DOHH2 (cell line): ENCODE data around the gene LIMS2.

Experiments used
- H3F3A ChIP-seq: fragments of 200-600 bp; sonication (generic), shearing (Covaris generic); 2 replicates; pipeline ENCODE4 v1.6.0; 2016; ENCODE audit warnings: antibody characterized with exemption, mild to moderate bottlenecking; ENCODE audit not compliant: control insufficient read depth, insufficient read depth
- H3K27ac ChIP-seq: fragments of 200-600 bp; sonication (generic); 2 replicates; pipeline ENCODE4 v1.5.1; 2014; ENCODE audit warnings: low read depth, mild to moderate bottlenecking, low read length, moderate library complexity
- H3K27me3 ChIP-seq: fragments of 200-600 bp; sonication (generic); 2 replicates; pipeline ENCODE4 v1.6.1; 2014; ENCODE audit warnings: mild to moderate bottlenecking, low read length, mixed read lengths; ENCODE audit not compliant: control insufficient read depth
- H3K36me3 ChIP-seq: fragments of 200-600 bp; sonication (generic); 2 replicates; pipeline ENCODE4 v1.6.1; 2014; ENCODE audit warnings: mild to moderate bottlenecking, low read length, moderate library complexity, mixed read lengths; ENCODE audit not compliant: control insufficient read depth
- H3K4me1 ChIP-seq: fragments of 200-600 bp; sonication (generic); 2 replicates; pipeline ENCODE4 v1.6.1; 2014; ENCODE audit warnings: mild to moderate bottlenecking, low read length, mixed read lengths; ENCODE audit not compliant: control insufficient read depth
- H3K4me2 ChIP-seq: fragments of 200-600 bp; sonication (generic); 2 replicates; pipeline ENCODE4 v1.6.0; 2014; ENCODE audit warnings: mild to moderate bottlenecking, low read length, moderate library complexity
- H3K4me3 ChIP-seq: fragments of 200-600 bp; sonication (generic); 2 replicates; pipeline ENCODE4 v1.5.1; 2014; ENCODE audit warnings: mild to moderate bottlenecking, low read length, mixed read lengths
- H3K79me2 ChIP-seq: fragments of 200-600 bp; sonication (generic); 2 replicates; pipeline ENCODE4 v1.6.1; 2014; ENCODE audit warnings: mild to moderate bottlenecking, low read length, mixed read lengths; ENCODE audit not compliant: control insufficient read depth
- H3K9me2 ChIP-seq: fragments of 200-600 bp; sonication (generic); replicated peaks from 2 replicates; pipeline ENCODE4 v1.6.1; 2014; ENCODE audit warnings: mild to moderate bottlenecking, low read length, mixed read lengths; ENCODE audit not compliant: control insufficient read depth
- H3K9me3 ChIP-seq: fragments of 200-600 bp; sonication (generic); 2 replicates; pipeline ENCODE4 v1.6.1; 2014; ENCODE audit warnings: antibody characterized with exemption, low read length, mixed read lengths; ENCODE audit not compliant: control insufficient read depth, insufficient read depth
- H4K20me1 ChIP-seq: fragments of 200-600 bp; sonication (generic); 2 replicates; pipeline ENCODE4 v1.6.0; 2014; ENCODE audit warnings: low read depth, mild to moderate bottlenecking, antibody characterized with exemption, low read length, moderate library complexity; ENCODE audit not compliant: control insufficient read depth, insufficient read depth
- CTCF ChIP-seq: fragments of 200-600 bp; sonication (generic); IDR thresholded peaks from one replicate; pipeline ENCODE4 v1.5.1; 2014; ENCODE audit warnings: antibody characterized with exemption, mild to moderate bottlenecking, low read depth, low read length; ENCODE audit not compliant: poor library complexity, severe bottlenecking
- EZH2phosphoT487 ChIP-seq: fragments of 200-600 bp; sonication (generic); IDR thresholded peaks from 2 replicates; pipeline ENCODE4 v1.6.1; 2017; ENCODE audit warnings: borderline replicate concordance, mild to moderate bottlenecking, antibody characterized with exemption, low read length, moderate library complexity, mixed read lengths

Gene LIMS2

GRCh38 chr2:127596311-127597045 lies 78.9 kb downstream of the LIMS2 start:
- Histone ChIP-seq H3K27ac (no peak overlapping the region), H3K9me3 (no peaks in the 10 kb centered on the region), H3F3A (no peaks in the 10 kb centered on the region), H3K9me2 (no peaks in the 10 kb centered on the region), H3K4me2 (no peak overlapping the region), H3K27me3 (peaks cover 6% of the 10 kb centered on the region; the same call in 1 of the 2 replicates), H4K20me1 (no peaks in the 10 kb centered on the region), H3K79me2 (no peaks in the 10 kb centered on the region), H3K36me3 (no peaks in the 10 kb centered on the region), H3K4me3 (no peak overlapping the region), H3K4me1 (peaks cover 12% of the 10 kb centered on the region)
- no peak for TF ChIP-seq CTCF
- no peak for TF ChIP-seq EZH2phosphoT487

- Histone ChIP-seq H3F3A (no peaks in the 10 kb centered on the region), H3K36me3 (no peaks in the 10 kb centered on the region), H3K4me1 (peaks cover 16% of the 10 kb centered on the region), H3K9me3 (no peaks in the 10 kb centered on the region), H4K20me1 (no peaks in the 10 kb centered on the region), H3K27ac (no peak overlapping the region), H3K4me2 (no peak overlapping the region), H3K9me2 (no peaks in the 10 kb centered on the region), H3K27me3 (peaks cover 2% of the 10 kb centered on the region; the same call in 1 of the 2 replicates), H3K79me2 (no peaks in the 10 kb centered on the region), H3K4me3 (no peak overlapping the region)
- TF ChIP-seq EZH2phosphoT487 (no peak), CTCF (no peak)
These were observed 81.2 kb downstream of the LIMS2 start for GRCh38 chr2:127594116-127594591.

GRCh38 chr2:127593228-127594115 lies 81.9 kb downstream of the LIMS2 start:
- no peaks in the 10 kb centered on the region for H3K79me2 ChIP-seq
- H3K27me3 ChIP-seq, result no peaks in the 10 kb centered on the region; the same call in 1 of the 2 replicates
- H3K9me2 ChIP-seq, result no peaks in the 10 kb centered on the region
- no peaks in the 10 kb centered on the region for H4K20me1 ChIP-seq
- H3K4me2 ChIP-seq, result no peak overlapping the region
- peaks cover 16% of the 10 kb centered on the region for H3K4me1 ChIP-seq
- H3F3A ChIP-seq, result no peaks in the 10 kb centered on the region
- no peaks in the 10 kb centered on the region for H3K9me3 ChIP-seq
- H3K36me3 ChIP-seq, result no peaks in the 10 kb centered on the region
- H3K27ac ChIP-seq, result no peak overlapping the region
- no peak overlapping the region for H3K4me3 ChIP-seq
- TF ChIP-seq EZH2phosphoT487 (no peak), CTCF (no peak)
